ENCODE data around the gene TMEM14C. TPM values are rescaled to one million over a fixed set of nuclear protein-coding genes. Genes with fewer than 3 reads are reported as not detected.

Gene TMEM14C
- total and polyA plus RNA-seq, 12 donors = 105 to 312 (median 162) TPM

GRCh38 chr6:10686901-10687300 is 36.0 kb upstream of the TMEM14C start:
- 75 to 83% (median 80%) methylated on average over 8 of the region's 8 CpGs for WGBS, 4 donors
- no peaks in the 10 kb centered on the region for H3K4me1 ChIP-seq (replicated peaks in 1 of 2)
- H3K4me3 ChIP-seq = no peak overlapping the region
- no peaks in the 10 kb centered on the region for H3K36me3 ChIP-seq (replicated peaks in 1 of 2)
- H3K9me3 ChIP-seq (replicated peaks in 1 of 3) = no peaks in the 10 kb centered on the region
- intact Hi-C loops (cut with DNase I) = no loop called here
- DNase-seq = no peak
- H3K27me3 ChIP-seq = no peaks in the 10 kb centered on the region
- H3K27ac ChIP-seq = no peak overlapping the region
- TF ChIP-seq CTCF (IDR thresholded peaks at IDR 0.05) = no peak
- no peak for TF ChIP-seq POLR2A (IDR thresholded peaks at IDR 0.05)

- TF ChIP-seq CTCF (IDR thresholded peaks at IDR 0.05) = no peak
- no peak for TF ChIP-seq POLR2A (IDR thresholded peaks at IDR 0.05)
- 35 to 49% (median 41%) methylated on average over 6 of the region's 6 CpGs for WGBS, 4 donors
- no peaks in the 10 kb centered on the region for H3K36me3 ChIP-seq (replicated peaks in 1 of 2)
- no peaks in the 10 kb centered on the region for H3K4me1 ChIP-seq (replicated peaks in 1 of 2)
- H3K27me3 ChIP-seq = no peaks in the 10 kb centered on the region
- no peaks in the 10 kb centered on the region for H3K9me3 ChIP-seq (replicated peaks in 1 of 3)
- H3K27ac ChIP-seq = no peak overlapping the region
- DNase-seq = no peak
- no peak overlapping the region for H3K4me3 ChIP-seq
- intact Hi-C loops (cut with DNase I) = no loop called here
These were observed 35.3 kb upstream of the TMEM14C start for GRCh38 chr6:10687582-10687981.

GRCh38 chr6:10690651-10691445 is 32.0 kb upstream of the TMEM14C start:
- TF ChIP-seq POLR2A (IDR thresholded peaks at IDR 0.05) = peak in 1 of 2 donors; percentile 13
- no peak for TF ChIP-seq CTCF (IDR thresholded peaks at IDR 0.05)
- intact Hi-C loops (cut with DNase I) = loop anchor here in 1 of 2 donors (10.0 kb wide), 2 partner anchors 54 to 114 kb away; partner anchors contain the start of gene TMEM14B
- H3K4me1 ChIP-seq (replicated peaks in 1 of 2) = peaks cover 13 to 17% of the 10 kb centered on the region in 2 donors
- H3K27me3 ChIP-seq = no peaks in the 10 kb centered on the region
- peak overlapping the region in 2 of 5 donors; percentile 24 to 29 for H3K27ac ChIP-seq
- no peak for DNase-seq
- WGBS, 4 donors = 43 to 58% (median 51%) methylated on average over 15 of the region's 15 CpGs
- peak overlapping the region in 1 of 4 donors; percentile 13 for H3K4me3 ChIP-seq
- H3K9me3 ChIP-seq (replicated peaks in 1 of 3) = no peaks in the 10 kb centered on the region
- no peaks in the 10 kb centered on the region for H3K36me3 ChIP-seq (replicated peaks in 1 of 2)

DNA sequence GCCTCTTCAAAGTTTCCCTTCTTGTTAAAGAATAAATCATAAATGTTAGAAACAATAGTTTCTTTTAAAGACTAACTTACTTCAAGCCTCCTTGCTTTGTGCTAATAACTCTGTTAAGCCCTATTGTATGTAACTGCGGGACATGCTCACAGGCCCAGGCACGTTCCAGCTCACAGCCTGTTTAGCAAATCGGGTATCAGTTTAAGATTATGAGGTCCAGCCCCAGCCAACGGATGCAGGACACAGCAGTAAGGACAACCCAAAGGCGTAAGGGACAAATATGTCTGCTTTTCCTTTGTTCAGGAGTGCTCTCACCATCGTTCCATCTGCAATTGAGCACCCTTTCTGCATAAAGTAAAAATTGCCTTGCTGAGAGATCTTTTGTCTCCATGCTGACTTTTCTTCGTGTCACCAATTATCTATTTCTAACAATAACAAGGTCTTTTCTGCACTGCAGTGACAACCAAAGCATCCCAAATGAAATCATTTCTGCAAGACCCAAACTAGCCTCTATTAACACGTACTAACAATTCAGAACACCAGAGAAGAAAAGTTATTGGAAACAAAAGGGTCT is 29.8 kb upstream of the TMEM14C start:
- Histone ChIP-seq H3K9me3 (replicated peaks in 1 of 3) (no peaks in the 10 kb centered on the region), H3K27ac (no peak overlapping the region), H3K27me3 (no peaks in the 10 kb centered on the region), H3K4me1 (replicated peaks in 1 of 2) (peaks cover 18 to 25% of the 10 kb centered on the region in 2 donors), H3K36me3 (replicated peaks in 1 of 2) (peaks cover 0 to 4% of the 10 kb centered on the region in 2 donors), H3K4me3 (peak overlapping the region in 2 of 4 donors; percentile 68 to 77)
- no peak for DNase-seq
- WGBS, 4 donors = 92 to 96% (median 95%) methylated on average over 8 of the region's 8 CpGs
- intact Hi-C loops (cut with DNase I) = loop anchor here in 1 of 2 donors (10.0 kb wide), 2 partner anchors 52 to 112 kb away; partner anchors contain the start of gene TMEM14B
- TF ChIP-seq POLR2A (IDR thresholded peaks at IDR 0.05) (no peak), CTCF (IDR thresholded peaks at IDR 0.05) (no peak)

Data from adrenal gland (tissue), 12 donors.